ENCODE measurements around the gene CYP39A1. TPM values are rescaled to one million over a fixed set of nuclear protein-coding genes. Genes with fewer than 3 reads are reported as not detected.

The CYP39A1 gene
- total and polyA plus RNA-seq, 10 of the 15 experiments (the other 5 are each of a cell fraction or from before 2014, with no cell fraction given) = not detected

DNA sequence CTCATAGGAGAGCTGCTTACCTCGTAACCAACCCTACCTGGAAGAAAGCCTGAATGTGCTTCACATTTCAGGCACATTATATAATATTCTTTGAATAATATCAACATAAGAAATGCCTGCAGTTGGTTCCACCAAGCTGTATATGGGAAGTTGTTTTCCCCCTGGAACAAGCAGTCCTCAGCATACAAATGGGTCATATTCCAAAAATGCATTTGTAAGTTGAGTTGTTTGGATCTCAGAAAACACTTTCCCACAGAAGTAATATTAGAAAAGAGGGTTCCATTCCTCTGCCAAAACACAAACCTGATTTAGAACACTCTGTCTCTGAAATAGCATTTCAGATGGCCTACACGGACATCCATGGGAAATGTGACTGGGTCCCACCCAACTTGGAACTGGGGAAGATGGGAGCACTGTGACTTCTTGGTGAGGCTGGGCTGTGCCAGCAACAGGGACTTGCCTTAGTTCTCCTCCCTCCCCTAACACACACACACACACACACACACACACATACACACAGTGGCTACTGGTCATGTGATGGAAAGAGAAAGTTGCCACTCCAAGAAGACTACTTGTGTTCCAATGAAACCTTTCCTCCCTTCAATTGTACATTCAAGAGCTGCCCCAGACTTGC is 150.0 kb downstream of the CYP39A1 start (continued):
- TF ChIP-seq, protein P1, sequence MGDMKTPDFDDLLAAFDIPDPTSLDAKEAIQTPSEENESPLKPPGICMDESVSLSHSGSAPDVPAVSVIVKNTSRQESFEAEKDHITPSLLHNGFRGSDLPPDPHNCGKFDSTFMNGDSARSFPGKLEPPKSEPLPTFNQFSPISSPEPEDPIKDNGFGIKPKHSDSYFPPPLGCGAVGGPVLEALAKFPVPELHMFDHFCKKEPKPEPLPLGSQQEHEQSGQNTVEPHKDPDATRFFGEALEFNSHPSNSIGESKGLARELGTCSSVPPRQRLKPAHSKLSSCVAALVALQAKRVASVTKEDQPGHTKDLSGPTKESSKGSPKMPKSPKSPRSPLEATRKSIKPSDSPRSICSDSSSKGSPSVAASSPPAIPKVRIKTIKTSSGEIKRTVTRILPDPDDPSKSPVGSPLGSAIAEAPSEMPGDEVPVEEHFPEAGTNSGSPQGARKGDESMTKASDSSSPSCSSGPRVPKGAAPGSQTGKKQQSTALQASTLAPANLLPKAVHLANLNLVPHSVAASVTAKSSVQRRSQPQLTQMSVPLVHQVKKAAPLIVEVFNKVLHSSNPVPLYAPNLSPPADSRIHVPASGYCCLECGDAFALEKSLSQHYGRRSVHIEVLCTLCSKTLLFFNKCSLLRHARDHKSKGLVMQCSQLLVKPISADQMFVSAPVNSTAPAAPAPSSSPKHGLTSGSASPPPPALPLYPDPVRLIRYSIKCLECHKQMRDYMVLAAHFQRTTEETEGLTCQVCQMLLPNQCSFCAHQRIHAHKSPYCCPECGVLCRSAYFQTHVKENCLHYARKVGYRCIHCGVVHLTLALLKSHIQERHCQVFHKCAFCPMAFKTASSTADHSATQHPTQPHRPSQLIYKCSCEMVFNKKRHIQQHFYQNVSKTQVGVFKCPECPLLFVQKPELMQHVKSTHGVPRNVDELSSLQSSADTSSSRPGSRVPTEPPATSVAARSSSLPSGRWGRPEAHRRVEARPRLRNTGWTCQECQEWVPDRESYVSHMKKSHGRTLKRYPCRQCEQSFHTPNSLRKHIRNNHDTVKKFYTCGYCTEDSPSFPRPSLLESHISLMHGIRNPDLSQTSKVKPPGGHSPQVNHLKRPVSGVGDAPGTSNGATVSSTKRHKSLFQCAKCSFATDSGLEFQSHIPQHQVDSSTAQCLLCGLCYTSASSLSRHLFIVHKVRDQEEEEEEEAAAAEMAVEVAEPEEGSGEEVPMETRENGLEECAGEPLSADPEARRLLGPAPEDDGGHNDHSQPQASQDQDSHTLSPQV (IDR thresholded peaks at IDR 0.05) = no peak
- TF ChIP-seq, protein P2, sequence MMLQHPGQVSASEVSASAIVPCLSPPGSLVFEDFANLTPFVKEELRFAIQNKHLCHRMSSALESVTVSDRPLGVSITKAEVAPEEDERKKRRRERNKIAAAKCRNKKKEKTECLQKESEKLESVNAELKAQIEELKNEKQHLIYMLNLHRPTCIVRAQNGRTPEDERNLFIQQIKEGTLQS (IDR thresholded peaks at IDR 0.05; ENCODE audit: borderline replicate concordance, extremely low read depth, low read depth, low read length) = no peak
- TF ChIP-seq, protein P3, sequence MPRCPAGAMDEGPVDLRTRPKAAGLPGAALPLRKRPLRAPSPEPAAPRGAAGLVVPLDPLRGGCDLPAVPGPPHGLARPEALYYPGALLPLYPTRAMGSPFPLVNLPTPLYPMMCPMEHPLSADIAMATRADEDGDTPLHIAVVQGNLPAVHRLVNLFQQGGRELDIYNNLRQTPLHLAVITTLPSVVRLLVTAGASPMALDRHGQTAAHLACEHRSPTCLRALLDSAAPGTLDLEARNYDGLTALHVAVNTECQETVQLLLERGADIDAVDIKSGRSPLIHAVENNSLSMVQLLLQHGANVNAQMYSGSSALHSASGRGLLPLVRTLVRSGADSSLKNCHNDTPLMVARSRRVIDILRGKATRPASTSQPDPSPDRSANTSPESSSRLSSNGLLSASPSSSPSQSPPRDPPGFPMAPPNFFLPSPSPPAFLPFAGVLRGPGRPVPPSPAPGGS (IDR thresholded peaks at IDR 0.05; ENCODE audit: borderline replicate concordance, insufficient read depth, low read depth, low read length, poor library complexity, severe bottlenecking) = no peak
- no peak for TF ChIP-seq SREBF1 (IDR thresholded peaks at IDR 0.05; ENCODE audit: low read length)
- TF ChIP-seq ZNF384 (IDR thresholded peaks at IDR 0.05; ENCODE audit: borderline replicate concordance, low read depth, low read length) = no peak
- TF ChIP-seq TBL1XR1 (IDR thresholded peaks at IDR 0.05; ENCODE audit: low read depth, low read length) = no peak

Measured in GM12878 (cell line).